CD8-positive, alpha-beta memory T cell (primary cell): Measurements from ENCODE around the gene JMJD1C. TPM values are rescaled to one million over a fixed set of nuclear protein-coding genes. Genes with fewer than 3 reads are reported as not detected.
"Not testable (repeated sequence)": the region's sequence is repeated elsewhere in the genome, so short reads cannot be mapped to it uniquely, and the experiment has no call there.

ENCODE experiments used
- CTCF ChIA-PET: fragments of 350-600 bp; sonication (Branson Sonifier 250); formaldehyde crosslinking; loops from one replicate; lab custom pipeline; 2021; ENCODE audit warnings: antibody characterized with exemption; lab: Charles Lee
- POLR2A ChIA-PET: fragments of 350-600 bp; sonication (Branson Sonifier 250); formaldehyde crosslinking; loops from one replicate; lab custom pipeline; 2021; ENCODE audit warnings: antibody characterized with exemption; lab: Charles Lee
- DNase-seq, 5 donors: peaks; one replicate each; pipeline versions ENCODE4 v3.0.0 to v3.0.0-alpha.2; 2020 to 2022; ENCODE audit warnings: mixed read lengths in 1 of 5
- H3K27ac ChIP-seq: one replicate; pipeline ENCODE4 v1.7.0; 2013; ENCODE audit warnings: low read depth, mild to moderate bottlenecking, low read length, moderate library complexity
- H3K27me3 ChIP-seq: 2 replicates; pipeline ENCODE4 v1.7.0; 2013; ENCODE audit warnings: low read length, mild to moderate bottlenecking; ENCODE audit not compliant: insufficient read depth, poor library complexity, severe bottlenecking
- H3K36me3 ChIP-seq: 2 replicates; pipeline ENCODE4 v1.7.0; 2013; ENCODE audit warnings: mild to moderate bottlenecking, low read length, moderate library complexity; ENCODE audit not compliant: insufficient read depth
- H3K4me1 ChIP-seq: 2 replicates; pipeline ENCODE4 v1.7.0; 2013; ENCODE audit warnings: mild to moderate bottlenecking, low read length, moderate library complexity; ENCODE audit not compliant: insufficient read depth
- H3K4me3 ChIP-seq: 2 replicates; pipeline ENCODE4 v1.7.0; 2013; ENCODE audit warnings: mild to moderate bottlenecking, low read length
- H3K9me3 ChIP-seq: 2 replicates; pipeline ENCODE4 v1.7.0; 2013; ENCODE audit warnings: mild to moderate bottlenecking, low read length
- H3K27ac Mint-ChIP-seq, 8 donors: one replicate each; pipeline ENCODE4 v1.8.0; 2020 to 2021; ENCODE audit warnings: mixed read lengths in 8 of 8, mild to moderate bottlenecking in 6 of 8, inconsistent platforms in 3 of 8, moderate library complexity in 3 of 8
- H3K27me3 Mint-ChIP-seq, 2 donors: one replicate each; pipeline ENCODE4 v1.8.0; 2020 to 2021; ENCODE audit warnings: mixed read lengths in 2 of 2, mild to moderate bottlenecking in 1 of 2, moderate library complexity in 1 of 2
- H3K36me3 Mint-ChIP-seq, 3 donors: one replicate each; pipeline ENCODE4 v1.8.0; 2020 to 2021; ENCODE audit warnings: mixed read lengths in 3 of 3, inconsistent platforms in 1 of 3, mild to moderate bottlenecking in 1 of 3
- H3K4me1 Mint-ChIP-seq, 3 donors: one replicate each; pipeline ENCODE4 v1.8.0; 2020 to 2021; ENCODE audit warnings: mixed read lengths in 3 of 3, inconsistent platforms in 1 of 3, mild to moderate bottlenecking in 1 of 3
- H3K4me3 Mint-ChIP-seq, 7 donors: one replicate each; pipeline ENCODE4 v1.8.0; 2020 to 2021; ENCODE audit warnings: mixed read lengths in 7 of 7, mild to moderate bottlenecking in 6 of 7, moderate library complexity in 4 of 7, inconsistent platforms in 2 of 7
- H3K9me3 Mint-ChIP-seq, 5 donors: one replicate each; pipeline ENCODE4 v1.8.0; 2020 to 2022; ENCODE audit warnings: mixed read lengths in 5 of 5, mild to moderate bottlenecking in 3 of 5, moderate library complexity in 2 of 5, inconsistent platforms in 1 of 5
- polyA plus RNA-seq: library from polyadenylated mRNA; unstranded; fragments of 300-500 nt; fragmentation: Illumina TruSeq; gene quantifications from one replicate; pipeline ENCODE4 v1.2.3, GENCODE V29; 2021
- total RNA-seq, 2 experiments: library from RNA; stranded (reverse); gene quantifications; one replicate each; pipeline ENCODE4 v1.2.3, GENCODE V29; 2021

Gene JMJD1C
- total and polyA plus RNA-seq, 3 experiments from 2014 or later: 41.7 to 51.9 (median 46.0) TPM

GRCh38 chr10:63235136-63235535 is 230.6 kb downstream of the JMJD1C start:
- H3K4me3 Mint-ChIP-seq, H3K4me3 ChIP-seq, DNase-seq, H3K36me3 ChIP-seq, H3K27me3 Mint-ChIP-seq, H3K9me3 Mint-ChIP-seq, H3K27ac Mint-ChIP-seq, POLR2A ChIA-PET, H3K27me3 ChIP-seq, H3K9me3 ChIP-seq, H3K27ac ChIP-seq: not testable (repeated sequence)
- Mint-ChIP-seq H3K36me3 (peaks cover 0 to 17% (median 6%) of the 10 kb centered on the region in 3 donors), H3K4me1 (peaks cover 51 to 73% (median 63%) of the 10 kb centered on the region in 3 donors)
- peaks cover 49% of the 10 kb centered on the region for H3K4me1 ChIP-seq
- CTCF ChIA-PET: interaction anchor here (1.2 to 1.9 kb wide), 3 partner anchors 10 to 18 kb away, joined by 4 to 7 read pairs (median 5); no protein-coding TSS in a partner anchor

GRCh38 chr10:63229161-63229560 is 236.6 kb downstream of the JMJD1C start:
- no peak for DNase-seq
- Mint-ChIP-seq H3K4me1 (peaks cover 55 to 83% (median 78%) of the 10 kb centered on the region in 3 donors), H3K27ac (peak overlapping the region in 1 of 8 donors; percentile 41), H3K9me3 (no peaks in the 10 kb centered on the region), H3K36me3 (peaks cover 0 to 10% (median 3%) of the 10 kb centered on the region in 3 donors), H3K4me3 (no peak overlapping the region), H3K27me3 (no peaks in the 10 kb centered on the region)
- ChIA-PET CTCF (no interaction called here), POLR2A (no interaction called here)
- H3K4me1 ChIP-seq: peaks cover 49% of the 10 kb centered on the region
- no peaks in the 10 kb centered on the region for H3K9me3 ChIP-seq
- H3K27me3 ChIP-seq: no peaks in the 10 kb centered on the region
- H3K27ac ChIP-seq: no peak overlapping the region
- no peak overlapping the region for H3K4me3 ChIP-seq
- no peaks in the 10 kb centered on the region for H3K36me3 ChIP-seq

GRCh38 chr10:63228237-63228636 is 237.5 kb downstream of the JMJD1C start:
- Histone ChIP-seq H3K36me3 (no peaks in the 10 kb centered on the region), H3K27ac (no peak overlapping the region), H3K9me3 (no peaks in the 10 kb centered on the region), H3K27me3 (no peaks in the 10 kb centered on the region), H3K4me3 (no peak overlapping the region), H3K4me1 (peaks cover 44% of the 10 kb centered on the region)
- H3K36me3 Mint-ChIP-seq: peaks cover 0 to 10% (median 3%) of the 10 kb centered on the region in 3 donors
- ChIA-PET CTCF (interaction anchor here (0.8 kb wide), 1 partner anchor 11 kb away, joined by 3 read pairs; no protein-coding TSS in a partner anchor), POLR2A (no interaction called here)
- peaks cover 55 to 79% (median 69%) of the 10 kb centered on the region in 3 donors for H3K4me1 Mint-ChIP-seq
- no peak for DNase-seq
- peak overlapping the region in 1 of 7 donors; percentile 51 for H3K4me3 Mint-ChIP-seq
- H3K27me3 Mint-ChIP-seq: no peaks in the 10 kb centered on the region
- peak overlapping the region in 5 of 8 donors; percentile 36 to 95 (median 57) for H3K27ac Mint-ChIP-seq
- no peaks in the 10 kb centered on the region for H3K9me3 Mint-ChIP-seq

GRCh38 chr10:63227207-63227895 is 238.4 kb downstream of the JMJD1C start:
- Mint-ChIP-seq H3K36me3 (peaks cover 0 to 10% (median 3%) of the 10 kb centered on the region in 3 donors), H3K4me3 (peak overlapping the region in 5 of 7 donors; percentile 7 to 56 (median 40)), H3K27ac (peak overlapping the region; percentile 29 to 95 (median 86)), H3K9me3 (no peaks in the 10 kb centered on the region), H3K27me3 (no peaks in the 10 kb centered on the region), H3K4me1 (peaks cover 56 to 82% (median 70%) of the 10 kb centered on the region in 3 donors)
- no peaks in the 10 kb centered on the region for H3K27me3 ChIP-seq
- ChIA-PET POLR2A (no interaction called here), CTCF (interaction anchor here (0.6 kb wide), 1 partner anchor 9 kb away, joined by 3 read pairs; no protein-coding TSS in a partner anchor)
- DNase-seq: peak in 1 of 5 donors; percentile 49
- H3K4me3 ChIP-seq: no peak overlapping the region
- no peak overlapping the region for H3K27ac ChIP-seq
- no peaks in the 10 kb centered on the region for H3K36me3 ChIP-seq
- H3K9me3 ChIP-seq: no peaks in the 10 kb centered on the region
- H3K4me1 ChIP-seq: peaks cover 48% of the 10 kb centered on the region

GRCh38 chr10:63224241-63224640 is 241.5 kb downstream of the JMJD1C start:
- no peak overlapping the region for H3K27ac ChIP-seq
- DNase-seq: no peak
- no peaks in the 10 kb centered on the region for H3K36me3 ChIP-seq
- Mint-ChIP-seq H3K36me3 (peaks cover 0 to 2% (median 1%) of the 10 kb centered on the region in 3 donors), H3K4me1 (peaks cover 69 to 90% (median 82%) of the 10 kb centered on the region in 3 donors), H3K4me3 (no peak overlapping the region), H3K27me3 (peaks cover 0 to 2% of the 10 kb centered on the region in 2 donors), H3K27ac (peak overlapping the region in 1 of 8 donors; percentile 95), H3K9me3 (no peaks in the 10 kb centered on the region)
- no peaks in the 10 kb centered on the region for H3K27me3 ChIP-seq
- ChIA-PET CTCF (interaction anchor here (1.2 to 2.2 kb wide), 3 partner anchors 8 to 407 kb away, joined by 3 to 14 read pairs (median 10); no protein-coding TSS in a partner anchor), POLR2A (no interaction called here)
- H3K4me3 ChIP-seq: no peak overlapping the region
- no peaks in the 10 kb centered on the region for H3K9me3 ChIP-seq
- peaks cover 58% of the 10 kb centered on the region for H3K4me1 ChIP-seq

- Mint-ChIP-seq H3K9me3 (no peaks in the 10 kb centered on the region), H3K4me1 (peaks cover 65 to 87% (median 77%) of the 10 kb centered on the region in 3 donors), H3K4me3 (peak overlapping the region in 5 of 7 donors; percentile 25 to 77 (median 60)), H3K27me3 (peaks cover 0 to 2% of the 10 kb centered on the region in 2 donors), H3K27ac (peak overlapping the region; percentile 59 to 91 (median 86)), H3K36me3 (peaks cover 0 to 3% (median 2%) of the 10 kb centered on the region in 3 donors)
- peaks cover 51% of the 10 kb centered on the region for H3K4me1 ChIP-seq
- no peaks in the 10 kb centered on the region for H3K9me3 ChIP-seq
- no peak overlapping the region for H3K27ac ChIP-seq
- CTCF ChIA-PET: interaction anchor here (0.9 to 1.0 kb wide), 2 partner anchors 324 to 407 kb away, joined by 3 read pairs; no protein-coding TSS in a partner anchor
- DNase-seq: no peak
- no peaks in the 10 kb centered on the region for H3K27me3 ChIP-seq
- POLR2A ChIA-PET: interaction anchor here (1.0 kb wide), 1 partner anchor 47 kb away, joined by 3 read pairs; no protein-coding TSS in a partner anchor
- H3K4me3 ChIP-seq: no peak overlapping the region
- H3K36me3 ChIP-seq: no peaks in the 10 kb centered on the region
Measured at GRCh38 chr10:63221950-63222349, 243.8 kb downstream of the JMJD1C start.

GRCh38 chr10:63219749-63220148 is 246.0 kb downstream of the JMJD1C start:
- CTCF ChIA-PET: interaction anchor here (0.9 kb wide), 1 partner anchor 410 kb away, joined by 4 read pairs; no protein-coding TSS in a partner anchor

More at GRCh38 chr10:63219749-63220148, 246.0 kb downstream of the JMJD1C start:
- peaks cover 0 to 2% of the 10 kb centered on the region in 2 donors for H3K27me3 Mint-ChIP-seq
- no peaks in the 10 kb centered on the region for H3K9me3 Mint-ChIP-seq
- Histone ChIP-seq H3K27ac (no peak overlapping the region), H3K27me3 (no peaks in the 10 kb centered on the region), H3K4me1 (peaks cover 33% of the 10 kb centered on the region), H3K36me3 (peaks cover 6% of the 10 kb centered on the region), H3K4me3 (no peak overlapping the region), H3K9me3 (no peaks in the 10 kb centered on the region)
- DNase-seq: no peak
- H3K4me1 Mint-ChIP-seq: peaks cover 54 to 70% (median 60%) of the 10 kb centered on the region in 3 donors
- POLR2A ChIA-PET: no interaction called here
- peaks cover 0 to 17% (median 7%) of the 10 kb centered on the region in 3 donors for H3K36me3 Mint-ChIP-seq
- H3K27ac Mint-ChIP-seq: peak overlapping the region in 7 of 8 donors; percentile 4 to 90 (median 60)
- H3K4me3 Mint-ChIP-seq: peak overlapping the region in 1 of 7 donors; percentile 27
